NK-92 (cell line): ENCODE measurements around the gene WDR26.
"Not testable (repeated sequence)": the region's sequence is repeated elsewhere in the genome, so short reads cannot be mapped to it uniquely, and the experiment has no call there.

ENCODE experiments used
- DNase-seq: peaks from one replicate; lab custom pipeline; 2025; ENCODE audit not compliant: unreplicated experiment; lab: John Stamatoyannopoulos, UW

The WDR26 gene

DNA sequence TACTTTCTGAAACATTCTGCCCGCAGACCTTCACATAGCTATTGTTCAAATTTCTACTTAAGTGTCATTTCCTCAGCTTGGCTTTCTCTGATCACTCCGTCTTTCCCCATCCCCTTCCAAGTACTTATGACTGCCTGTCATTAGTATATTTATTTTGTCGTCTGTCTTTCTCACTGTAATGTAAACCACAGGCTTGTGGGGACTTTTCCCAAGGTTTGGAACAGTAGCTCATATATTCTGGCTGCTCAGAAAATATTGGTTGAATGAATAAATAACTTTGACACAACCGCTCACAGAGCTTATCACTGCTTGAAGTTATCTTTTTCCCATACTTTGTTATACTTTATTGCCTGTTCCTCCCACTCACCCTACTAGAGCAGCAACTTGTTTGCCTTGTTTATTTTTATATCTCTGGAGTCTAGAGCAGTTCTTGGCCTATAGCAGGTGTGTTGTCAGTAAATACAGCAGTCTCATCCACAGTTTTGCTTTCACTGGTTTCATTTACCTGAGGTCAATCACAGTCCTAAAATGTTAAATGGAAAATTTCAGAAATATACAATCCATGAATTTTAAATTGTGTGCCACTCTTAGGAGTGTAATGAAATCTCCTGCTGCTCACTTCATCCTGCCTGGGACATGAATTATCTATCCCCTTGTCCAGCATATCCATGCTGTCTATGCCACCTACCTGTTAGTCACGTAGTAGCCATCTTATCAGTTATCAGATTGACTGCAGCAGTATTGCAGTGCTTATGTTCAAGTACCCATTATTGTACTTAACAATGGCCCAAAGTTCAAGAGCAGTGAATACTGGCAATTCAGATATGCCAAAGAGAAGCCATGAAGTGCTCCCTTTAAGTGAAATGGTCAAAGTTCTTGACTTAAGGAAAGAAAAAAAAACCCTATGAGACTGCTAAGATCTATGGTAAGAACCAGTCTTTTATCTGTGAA is 80.3 kb downstream of the WDR26 start:
- no peak for DNase-seq

DNA sequence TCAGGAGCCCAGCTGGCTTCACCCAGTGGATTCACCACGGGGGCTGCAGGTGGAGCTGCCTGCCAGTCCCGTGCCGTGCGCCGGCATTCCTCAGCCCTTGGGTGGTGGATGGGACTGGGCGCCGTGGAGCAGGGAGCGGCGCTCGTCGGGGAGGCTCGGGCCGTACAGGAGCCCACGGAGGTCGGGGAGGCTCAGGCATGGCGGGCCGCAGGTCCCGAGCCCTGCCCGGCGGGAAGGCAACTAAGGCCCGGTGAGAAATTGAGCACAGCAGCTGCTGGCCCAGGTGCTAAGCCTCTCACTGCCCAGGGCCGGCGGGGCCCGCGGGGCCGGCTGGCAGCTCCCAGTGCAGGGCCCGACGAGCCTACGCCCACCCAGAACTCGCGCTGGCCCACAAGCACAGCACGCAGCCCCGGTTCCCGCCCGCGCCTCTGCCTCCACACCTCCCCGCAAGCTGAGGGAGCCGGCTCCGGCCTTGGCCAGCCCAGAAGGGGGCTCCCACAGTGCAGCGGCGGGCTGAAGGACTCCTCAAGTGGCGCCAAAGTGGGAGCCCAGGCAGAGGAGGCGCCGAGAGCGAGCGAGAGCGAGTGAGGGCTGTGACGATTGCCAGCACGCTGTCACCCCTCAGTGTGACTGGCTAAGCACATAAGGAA is 82.0 kb downstream of the WDR26 start:
- not testable (repeated sequence) for DNase-seq

DNA sequence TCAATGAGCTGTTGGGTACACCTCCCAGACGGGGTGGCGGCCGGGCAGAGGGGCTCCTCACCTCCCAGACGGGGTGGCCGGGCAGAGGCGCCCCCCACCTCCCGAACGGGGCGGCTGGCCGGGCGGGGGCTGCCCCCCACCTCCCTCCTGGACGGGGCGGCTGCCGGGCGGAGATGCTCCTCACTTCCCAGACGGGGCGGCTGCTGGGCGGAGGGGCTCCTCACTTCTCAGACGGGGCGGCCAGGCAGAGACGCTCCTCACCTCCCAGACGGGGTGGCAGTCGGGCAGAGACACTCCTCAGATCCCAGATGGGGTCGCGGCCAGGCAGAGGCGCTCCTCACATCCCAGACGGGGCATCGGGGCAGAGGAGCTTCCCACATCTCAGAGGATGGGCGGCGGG is 84.9 kb downstream of the WDR26 start:
- not testable (repeated sequence) for DNase-seq

DNA sequence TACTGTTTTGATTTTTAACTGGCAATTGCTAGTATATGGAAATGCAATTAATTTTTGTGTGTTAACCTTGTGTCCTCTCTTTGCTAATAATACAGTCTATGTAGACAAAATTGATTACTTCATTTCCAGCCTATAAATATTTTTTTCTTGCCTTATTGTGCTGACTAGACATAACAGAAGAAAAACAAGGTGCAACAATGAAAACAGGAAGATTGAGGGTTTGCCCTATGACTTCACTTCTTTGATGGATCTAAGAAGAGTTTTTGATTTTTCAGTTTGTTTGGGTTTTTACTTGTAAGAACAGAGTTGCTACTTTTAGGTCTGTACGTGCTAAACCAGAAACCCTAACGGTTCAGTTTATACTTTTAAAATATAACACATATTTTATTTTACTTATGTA is 86.5 kb downstream of the WDR26 start:
- DNase-seq, result no peak

DNA sequence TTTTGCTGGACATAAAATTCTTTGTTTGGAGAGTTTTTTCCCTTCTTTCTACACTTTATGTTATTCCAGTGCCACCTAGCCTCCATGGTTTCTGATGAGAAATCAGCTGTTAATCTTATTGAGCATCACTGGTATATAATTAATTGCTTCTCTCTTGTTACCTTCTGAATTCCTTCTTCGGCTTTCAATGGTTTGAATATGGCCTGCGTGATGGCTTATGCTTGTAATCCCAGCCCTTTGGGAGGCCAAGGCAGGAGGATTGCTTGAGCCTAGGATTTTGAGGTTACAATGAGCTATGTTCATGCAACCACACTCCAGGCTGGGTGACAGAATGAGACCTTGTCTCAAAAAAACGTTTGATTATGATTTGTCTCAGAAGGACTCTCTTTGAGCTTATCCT is 90.9 kb downstream of the WDR26 start:
- DNase-seq, result no peak

DNA sequence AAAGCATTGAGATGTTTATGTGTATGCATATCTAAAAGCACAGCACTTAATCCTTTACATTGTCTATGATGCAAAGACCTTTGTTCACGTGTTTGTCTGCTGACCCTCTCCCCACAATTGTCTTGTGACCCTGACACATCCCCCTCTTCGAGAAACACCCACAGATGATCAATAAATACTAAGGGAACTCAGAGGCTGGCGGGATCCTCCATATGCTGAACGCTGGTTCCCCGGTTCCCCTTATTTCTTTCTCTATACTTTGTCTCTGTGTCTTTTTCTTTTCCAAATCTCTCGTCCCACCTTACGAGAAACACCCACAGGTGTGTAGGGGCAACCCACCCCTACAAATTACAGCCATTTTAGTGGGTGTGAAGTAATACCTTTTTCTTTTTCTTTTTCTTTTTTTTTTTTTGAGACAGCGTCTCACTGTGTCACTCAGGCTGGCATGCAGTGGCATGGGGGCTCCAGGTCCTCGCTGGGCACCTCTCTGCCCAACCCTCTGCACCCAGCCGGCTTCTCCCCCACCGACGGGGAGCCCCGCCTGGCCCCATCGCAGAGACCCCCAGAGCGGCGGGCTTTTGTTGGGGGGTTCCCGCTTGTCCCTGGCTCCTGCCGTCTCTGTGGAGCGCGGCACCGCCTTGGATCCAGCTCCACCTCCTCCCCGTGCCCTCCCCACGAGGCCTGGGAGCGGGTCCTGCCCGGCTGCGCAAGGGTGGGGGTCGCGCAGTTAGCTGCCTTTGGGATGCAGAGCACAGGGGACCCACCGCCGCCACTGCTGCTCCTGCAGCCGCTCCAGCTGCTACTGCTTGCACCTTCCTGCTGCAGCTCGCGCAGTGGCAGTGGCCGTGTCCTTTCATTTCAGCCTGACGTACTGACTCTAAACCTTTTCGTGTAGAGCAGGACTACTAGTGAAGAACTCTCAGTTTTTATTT is 93.9 kb downstream of the WDR26 start:
- DNase-seq, result not testable (repeated sequence)

DNA sequence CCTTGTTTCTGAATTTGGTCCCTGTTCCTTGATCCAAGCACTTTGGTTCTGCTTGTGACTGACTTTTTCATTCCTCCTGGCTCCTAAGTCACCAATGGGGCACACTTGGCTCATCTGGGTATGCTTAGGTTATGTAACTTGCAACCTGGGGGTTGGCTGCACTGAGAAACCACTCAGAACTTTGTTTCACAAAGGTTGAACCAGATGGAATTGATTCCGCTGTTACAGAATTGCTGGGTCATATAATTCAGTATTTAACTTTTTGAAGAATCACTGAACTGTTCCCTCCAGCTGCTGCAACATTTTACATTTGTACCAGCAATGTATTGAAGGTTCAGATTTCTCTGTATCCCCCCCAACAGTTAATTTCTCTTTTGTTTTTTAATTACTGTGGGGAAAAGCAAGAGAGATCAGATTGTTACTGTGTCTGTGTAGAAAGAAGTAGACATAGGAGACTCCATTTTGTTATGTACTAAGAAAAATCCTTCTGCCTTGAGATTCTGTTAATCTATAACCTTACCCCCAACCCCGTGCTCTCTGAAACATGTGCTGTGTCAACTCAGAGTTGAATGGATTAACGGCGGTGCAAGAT is 95.1 kb downstream of the WDR26 start:
- DNase-seq, result no peak

DNA sequence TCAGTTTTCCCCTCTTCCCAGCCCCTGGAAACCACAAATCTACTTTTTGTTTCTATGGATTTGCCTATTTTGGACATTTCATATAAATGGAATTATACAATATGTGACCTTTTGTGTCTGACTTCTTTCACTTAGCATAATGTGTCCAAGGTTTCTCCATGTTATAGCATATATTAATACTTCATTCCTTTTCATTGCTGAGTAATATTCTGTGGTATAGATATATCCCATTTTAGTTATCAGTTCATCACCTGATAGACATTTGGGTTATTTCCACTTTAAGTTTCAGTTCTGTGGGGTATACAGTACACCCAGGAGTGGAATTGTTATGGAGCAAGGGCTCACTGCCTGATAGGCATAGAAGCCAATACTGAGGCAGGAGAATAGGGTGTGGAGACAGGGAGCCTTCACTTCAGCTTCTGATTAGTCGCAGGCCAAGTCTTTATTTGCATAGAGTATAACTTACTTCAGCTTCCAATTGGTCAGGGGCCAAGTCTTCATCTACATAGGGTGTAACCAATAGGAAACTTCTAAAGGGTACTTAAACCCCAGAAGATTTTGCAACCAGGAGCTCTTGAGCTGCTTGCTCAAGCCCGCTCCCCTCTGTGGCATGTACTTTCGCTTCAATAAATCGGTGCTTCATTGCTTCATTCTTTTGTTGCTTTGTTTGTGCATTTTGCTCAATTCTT is 96.3 kb downstream of the WDR26 start:
- DNase-seq, result no peak
